MG63 (cell line): ENCODE measurements around the gene ATR. TPM values are rescaled to one million over a fixed set of nuclear protein-coding genes. Genes with fewer than 3 reads are reported as not detected.
"Not testable (repeated sequence)": the region's sequence is repeated elsewhere in the genome, so short reads cannot be mapped to it uniquely, and the experiment has no call there.

Source experiments
- DNase-seq: peaks from one replicate; pipeline ENCODE4 v3.0.0-alpha.2; 2020
- H3K27me3 ChIP-seq: fragments of 250-450 bp; sonication (Bioruptor Pico); 2 replicates; pipeline ENCODE4 v1.5.1; 2020; ENCODE audit warnings: mild to moderate bottlenecking, moderate library complexity
- H3K36me3 ChIP-seq: fragments of 250-450 bp; sonication (Bioruptor Pico); 2 replicates; pipeline ENCODE4 v1.5.1; 2020; ENCODE audit warnings: mild to moderate bottlenecking, moderate library complexity
- H3K4me3 ChIP-seq: fragments of 250-450 bp; sonication (Bioruptor Pico); 2 replicates; pipeline ENCODE4 v1.5.1; 2020; ENCODE audit warnings: mild to moderate bottlenecking, moderate library complexity
- H3K9me3 ChIP-seq: fragments of 250-450 bp; sonication (Bioruptor Pico); 2 replicates; pipeline ENCODE4 v1.5.1; 2020; ENCODE audit warnings: mild to moderate bottlenecking, moderate library complexity
- total RNA-seq: library from RNA; depleted of rRNA; stranded (reverse); fragments of >200 nt; shearing (Covaris generic); gene quantifications from 2 replicates; pipeline ENCODE4 v1.2.3, GENCODE V29; 2014; ENCODE audit warnings: low replicate concordance

Gene ATR
- total RNA-seq, 1 experiment from 2014 or later = 11.1 TPM

DNA sequence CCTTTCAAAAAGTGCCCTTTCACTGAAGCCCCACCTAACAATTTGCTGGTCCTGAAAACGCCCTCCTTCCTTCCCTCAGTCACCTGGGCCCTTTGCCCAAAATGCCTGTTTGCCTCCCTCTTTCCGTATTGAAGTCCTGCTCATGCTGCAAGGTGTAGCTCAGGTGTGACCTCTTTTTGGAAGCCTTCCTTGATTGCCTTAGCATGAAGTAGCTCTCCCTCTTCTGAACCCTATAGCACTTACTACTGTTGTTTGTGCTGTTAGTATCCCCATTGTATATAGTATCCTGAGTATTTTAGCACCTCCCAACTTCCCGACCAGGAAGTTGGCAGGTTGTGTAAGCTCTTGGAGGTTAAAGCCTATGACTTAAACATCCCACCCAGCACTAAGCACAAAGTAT lies 19.4 kb upstream of the ATR start:
- DNase-seq = no peak
- no peaks in the 10 kb centered on the region for H3K36me3 ChIP-seq
- H3K27me3 ChIP-seq = no peaks in the 10 kb centered on the region
- H3K9me3 ChIP-seq = no peaks in the 10 kb centered on the region
- H3K4me3 ChIP-seq = no peak overlapping the region

DNA sequence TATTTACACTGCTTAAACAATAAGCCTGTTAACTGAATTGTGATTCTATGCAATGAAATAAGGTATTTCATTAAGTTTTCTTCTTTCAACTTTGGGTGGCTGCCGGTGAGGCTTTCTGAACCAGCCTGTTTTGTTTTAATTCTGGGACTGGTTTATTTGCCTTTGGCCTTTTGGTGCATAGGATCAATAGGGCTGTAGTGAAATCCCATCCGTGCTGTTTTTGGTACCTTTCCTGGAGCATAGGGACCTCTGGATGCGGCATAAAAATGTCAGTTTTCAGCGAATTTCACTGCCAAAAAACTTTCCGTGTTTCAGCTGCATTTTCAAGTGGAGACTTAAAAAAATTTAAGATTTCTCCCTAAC lies 18.2 kb upstream of the ATR start:
- Histone ChIP-seq H3K9me3 (no peaks in the 10 kb centered on the region), H3K27me3 (no peaks in the 10 kb centered on the region), H3K4me3 (peak overlapping the region; percentile 60), H3K36me3 (no peaks in the 10 kb centered on the region)
- DNase-seq = no peak

DNA sequence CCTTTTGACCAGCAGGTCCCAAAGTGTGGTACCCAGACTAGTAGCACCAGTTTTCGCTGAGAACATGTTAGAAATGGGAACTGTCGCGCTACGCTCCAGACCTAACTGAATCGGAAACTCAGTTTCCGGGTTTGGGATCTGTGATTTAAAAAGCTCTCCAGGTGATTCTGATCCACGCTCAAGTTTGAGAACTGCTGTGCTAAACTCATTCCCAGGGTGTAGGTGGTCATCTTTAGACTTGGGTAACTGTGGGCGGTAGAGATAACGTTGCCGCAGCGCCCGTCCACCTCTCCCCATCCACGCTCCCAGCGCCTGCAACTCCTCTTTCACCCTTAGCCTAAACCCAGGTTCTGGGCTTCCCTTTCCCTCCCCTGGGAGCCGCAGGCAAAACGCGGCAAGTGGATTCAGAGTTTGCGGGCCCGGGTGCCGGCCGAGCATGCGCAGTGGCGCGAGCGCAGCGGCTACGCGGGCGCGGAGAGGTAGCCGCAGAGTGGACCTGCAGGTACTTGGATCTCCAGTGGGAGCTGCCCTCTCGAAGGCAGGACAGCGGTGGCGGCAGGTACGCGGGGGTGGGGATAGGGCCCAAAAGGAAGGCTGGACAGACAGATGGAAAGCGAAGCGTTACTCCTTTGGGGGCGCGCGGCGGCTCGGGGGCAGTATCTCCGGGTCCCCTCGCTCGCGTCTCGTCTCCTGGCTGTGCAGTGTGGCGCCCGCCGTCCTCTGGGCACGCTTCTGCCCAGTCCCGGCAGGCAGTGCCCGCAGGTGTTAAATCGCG lies 17.6 kb upstream of the ATR start, which contains the start of gene PLS1:
Gene PLS1, plus strand, starts transcription at position 443 of the 775 bp plus-strand sequence. CDS start 67,845 bp downstream, outside the sequence.
- Histone ChIP-seq H3K9me3 (no peaks in the 10 kb centered on the region), H3K27me3 (no peaks in the 10 kb centered on the region), H3K36me3 (no peaks in the 10 kb centered on the region), H3K4me3 (peak within 1 kb of the TSS; percentile 60)
- DNase-seq = peak; percentile 79

DNA sequence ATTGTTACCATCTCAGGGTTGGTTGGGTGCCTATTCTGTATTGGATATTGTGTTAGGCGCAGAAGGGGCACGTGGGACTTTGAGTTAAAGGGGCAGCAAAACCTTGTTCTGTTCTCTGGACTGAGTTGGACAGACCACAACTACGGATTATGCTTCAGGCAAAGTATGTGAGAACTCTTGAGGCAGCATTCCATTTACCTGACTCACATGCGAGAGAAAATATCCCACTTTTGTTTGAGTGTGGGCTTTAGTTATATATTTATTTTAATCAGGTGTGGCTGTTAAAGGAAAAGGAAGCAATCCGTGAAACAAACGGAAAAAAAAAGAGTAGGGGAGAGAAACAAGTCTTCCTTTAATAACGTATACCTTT lies 17.0 kb upstream of the ATR start:
- H3K36me3 ChIP-seq = no peaks in the 10 kb centered on the region
- no peaks in the 10 kb centered on the region for H3K9me3 ChIP-seq
- no peaks in the 10 kb centered on the region for H3K27me3 ChIP-seq
- H3K4me3 ChIP-seq = peak overlapping the region; percentile 60
- DNase-seq = peak; percentile 13

DNA sequence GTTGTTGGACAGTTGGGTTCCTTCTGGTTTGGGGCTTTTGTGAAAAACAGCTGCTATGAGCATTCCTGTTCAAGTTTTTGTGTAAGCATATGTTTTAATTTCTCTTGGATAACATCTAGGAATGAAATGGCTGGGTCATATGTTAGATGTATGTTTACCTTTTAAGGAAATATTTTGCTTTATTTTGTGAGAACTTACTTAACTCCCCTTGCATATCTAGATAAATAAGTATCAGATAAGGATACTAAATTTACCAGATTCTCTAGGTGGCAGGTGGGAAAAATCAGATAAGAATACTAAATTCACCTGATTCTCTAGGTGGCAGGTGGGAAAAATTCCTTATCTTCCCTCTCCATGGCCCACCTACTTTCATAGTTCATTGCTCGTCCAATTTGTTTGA lies 16.6 kb upstream of the ATR start:
- H3K9me3 ChIP-seq = no peaks in the 10 kb centered on the region
- no peaks in the 10 kb centered on the region for H3K36me3 ChIP-seq
- H3K4me3 ChIP-seq = peak overlapping the region; percentile 60
- H3K27me3 ChIP-seq = no peaks in the 10 kb centered on the region
- DNase-seq = no peak

DNA sequence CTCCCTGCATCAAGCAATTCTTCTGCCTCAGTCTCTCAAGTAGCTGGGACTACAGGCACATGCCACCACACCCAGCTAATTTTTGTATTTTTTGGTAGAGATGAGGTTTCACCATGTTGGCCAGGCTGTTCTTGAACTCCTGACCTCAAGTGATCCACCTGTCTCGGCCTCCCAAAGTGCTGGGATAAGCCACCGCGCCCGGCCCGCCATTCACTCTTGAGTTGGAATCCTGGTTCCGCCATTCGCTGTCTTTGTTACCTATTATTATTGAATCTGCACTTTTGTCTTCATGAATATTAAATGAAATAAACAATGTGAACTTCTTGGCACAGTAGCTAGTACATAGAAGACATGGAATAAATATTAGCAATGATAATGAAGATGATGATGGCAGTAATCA lies 13.7 kb upstream of the ATR start:
- not testable (repeated sequence) for DNase-seq, H3K9me3 ChIP-seq, H3K27me3 ChIP-seq, H3K4me3 ChIP-seq, H3K36me3 ChIP-seq

DNA sequence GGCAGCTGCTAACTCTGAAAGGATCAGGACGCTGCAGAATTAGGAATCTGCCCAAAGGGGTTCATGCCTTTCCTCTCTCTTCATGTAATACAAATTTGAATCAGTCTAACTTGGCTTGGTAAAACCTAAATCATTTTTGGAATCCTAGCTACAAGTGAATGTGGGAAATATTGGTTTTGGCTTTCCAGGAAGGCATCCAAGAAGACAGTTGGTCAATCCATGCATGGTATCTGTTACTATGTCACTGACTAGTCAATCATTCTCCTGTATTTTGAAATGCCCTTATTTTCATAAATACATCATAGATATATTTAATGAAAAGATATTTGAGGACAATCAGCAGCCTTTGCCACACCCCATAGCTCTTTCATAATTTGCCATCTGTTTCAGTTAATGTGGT lies 10.2 kb upstream of the ATR start:
- no peaks in the 10 kb centered on the region for H3K36me3 ChIP-seq
- no peaks in the 10 kb centered on the region for H3K9me3 ChIP-seq
- DNase-seq = no peak
- H3K4me3 ChIP-seq = no peak overlapping the region
- H3K27me3 ChIP-seq = peaks cover 8% of the 10 kb centered on the region; the same call in 1 of the 2 replicates

DNA sequence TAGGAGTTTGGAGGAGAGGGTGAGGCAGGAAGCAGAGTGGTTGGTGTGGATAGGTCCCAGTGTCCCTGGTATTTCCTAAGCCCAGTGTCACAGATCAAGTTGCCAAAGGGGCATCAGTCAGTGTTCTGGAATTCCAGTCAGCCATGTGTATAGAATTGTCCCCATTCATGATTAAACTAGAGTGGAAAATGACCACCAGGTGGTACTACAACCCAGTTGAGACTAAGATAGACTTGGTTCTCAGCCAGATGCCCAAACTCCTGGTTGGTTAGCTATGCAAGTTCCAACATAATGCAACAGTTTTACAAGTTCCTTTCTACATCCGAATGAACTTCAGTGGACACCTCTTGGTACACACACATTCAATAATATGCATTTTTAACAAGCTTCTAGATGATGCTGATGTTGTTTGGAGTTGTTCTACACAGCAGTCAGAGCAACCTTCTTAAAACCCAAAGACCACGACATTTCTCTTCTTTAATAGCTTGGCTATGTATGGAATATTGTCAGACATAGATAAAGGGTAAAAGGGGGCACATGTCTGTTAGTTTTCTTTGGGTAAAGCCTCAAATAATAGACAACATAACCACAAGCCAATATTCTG lies 8.4 kb upstream of the ATR start:
- DNase-seq = peak; percentile 42
- H3K27me3 ChIP-seq = peaks cover 10% of the 10 kb centered on the region; the same call in 1 of the 2 replicates
- no peaks in the 10 kb centered on the region for H3K36me3 ChIP-seq
- H3K4me3 ChIP-seq = no peak overlapping the region
- H3K9me3 ChIP-seq = no peaks in the 10 kb centered on the region

DNA sequence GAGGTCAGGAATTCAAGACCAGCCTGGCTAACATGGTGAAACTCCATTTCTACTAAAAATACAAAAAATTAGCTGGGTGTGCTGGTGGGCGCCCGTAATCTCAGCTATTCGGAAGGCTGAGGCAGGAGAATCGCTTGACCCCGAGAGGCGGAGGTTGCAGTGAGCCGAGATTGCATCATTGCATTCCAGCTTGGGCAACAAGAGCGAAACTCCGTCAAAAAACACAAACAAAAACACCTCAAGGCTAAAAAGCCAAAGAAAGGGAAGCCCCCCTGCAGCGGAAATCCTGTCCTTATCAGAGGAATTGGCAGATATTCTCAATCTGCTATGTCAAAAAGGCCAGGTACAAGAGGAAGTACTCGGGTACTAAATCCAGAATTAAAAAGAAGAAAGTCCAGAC lies 2.5 kb upstream of the ATR start:
- H3K9me3 ChIP-seq, H3K36me3 ChIP-seq, H3K4me3 ChIP-seq, H3K27me3 ChIP-seq, DNase-seq: not testable (repeated sequence)

DNA sequence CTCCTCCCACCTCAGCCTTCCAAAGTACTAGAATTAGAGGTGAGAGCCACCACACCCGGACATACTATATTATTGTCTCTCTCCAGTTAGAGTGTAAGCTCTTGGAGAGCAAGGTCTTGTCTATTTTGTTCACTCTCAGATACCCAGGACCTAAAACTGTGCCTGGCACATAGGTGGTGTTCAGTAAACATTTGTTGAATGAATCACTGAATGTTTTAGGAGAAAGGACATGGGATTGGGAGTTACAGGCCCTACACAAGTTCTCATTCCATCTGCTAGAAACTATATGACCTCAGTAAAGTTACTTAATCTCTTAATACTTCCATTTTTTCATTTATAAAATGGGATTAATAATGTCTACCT lies 1.5 kb upstream of the ATR start:
- Histone ChIP-seq H3K36me3 (peaks cover 9% of the 10 kb centered on the region; the same call in 1 of the 2 replicates), H3K27me3 (peaks cover 2% of the 10 kb centered on the region; the same call in 1 of the 2 replicates), H3K9me3 (no peaks in the 10 kb centered on the region), H3K4me3 (no peak overlapping the region)
- DNase-seq = no peak

DNA sequence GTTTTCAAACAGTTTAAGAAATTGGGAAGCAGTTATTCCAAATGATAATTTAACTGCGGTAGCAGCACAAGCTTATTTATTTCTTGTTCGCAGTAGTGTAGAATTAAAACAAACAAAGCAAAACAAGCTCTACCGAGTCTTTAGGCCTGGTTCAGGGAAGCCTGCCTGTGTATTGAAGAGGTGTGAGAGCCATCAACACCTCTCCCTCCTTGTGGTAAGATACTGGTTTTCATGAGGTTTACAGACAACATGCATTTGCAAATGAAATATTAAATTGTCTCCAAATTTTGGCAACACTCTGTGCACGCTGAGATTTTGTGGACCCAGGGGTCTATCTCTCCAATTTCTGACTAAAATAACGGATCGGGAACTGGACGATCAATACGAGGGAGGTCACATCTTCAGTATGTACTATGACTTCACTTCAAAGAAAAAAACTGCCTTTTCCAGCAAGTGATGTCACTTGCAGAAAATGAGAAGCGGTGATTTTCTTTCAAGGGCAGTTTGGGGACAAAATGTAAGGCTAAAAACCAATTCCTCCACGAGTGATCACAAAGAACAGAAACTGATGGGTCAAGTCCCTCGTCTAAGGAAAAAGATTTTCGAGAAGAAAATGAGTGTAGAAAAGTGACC lies 721 bp downstream of the ATR start:
- Histone ChIP-seq H3K36me3 (peaks cover 9% of the 10 kb centered on the region; the same call in 1 of the 2 replicates), H3K27me3 (no peaks in the 10 kb centered on the region; the same call in 1 of the 2 replicates), H3K9me3 (no peaks in the 10 kb centered on the region), H3K4me3 (peak overlapping the region; percentile 83)
- DNase-seq = no peak

DNA sequence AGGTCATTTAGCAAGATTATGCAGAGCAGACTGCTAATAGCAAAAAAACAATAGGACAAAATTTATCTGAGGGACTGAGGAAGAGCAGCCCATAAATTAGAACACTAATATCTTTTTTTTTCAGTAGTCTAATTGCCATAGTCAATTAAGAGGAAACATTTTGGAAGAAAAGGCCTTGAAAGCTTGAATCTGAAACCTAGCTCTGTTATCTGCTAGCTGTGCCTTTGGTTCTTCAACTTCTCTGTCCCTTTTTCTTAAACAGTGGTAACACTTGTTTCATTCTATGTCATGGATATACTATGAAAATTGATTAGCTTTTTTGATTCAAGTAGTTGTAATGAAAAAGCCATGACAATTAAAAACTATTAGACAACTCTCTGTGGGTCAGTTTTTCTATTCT lies 1.7 kb downstream of the ATR start:
- DNase-seq = no peak
- Histone ChIP-seq H3K27me3 (no peaks in the 10 kb centered on the region; the same call in 1 of the 2 replicates), H3K4me3 (peak overlapping the region; percentile 83), H3K9me3 (no peaks in the 10 kb centered on the region), H3K36me3 (peaks cover 11% of the 10 kb centered on the region)

DNA sequence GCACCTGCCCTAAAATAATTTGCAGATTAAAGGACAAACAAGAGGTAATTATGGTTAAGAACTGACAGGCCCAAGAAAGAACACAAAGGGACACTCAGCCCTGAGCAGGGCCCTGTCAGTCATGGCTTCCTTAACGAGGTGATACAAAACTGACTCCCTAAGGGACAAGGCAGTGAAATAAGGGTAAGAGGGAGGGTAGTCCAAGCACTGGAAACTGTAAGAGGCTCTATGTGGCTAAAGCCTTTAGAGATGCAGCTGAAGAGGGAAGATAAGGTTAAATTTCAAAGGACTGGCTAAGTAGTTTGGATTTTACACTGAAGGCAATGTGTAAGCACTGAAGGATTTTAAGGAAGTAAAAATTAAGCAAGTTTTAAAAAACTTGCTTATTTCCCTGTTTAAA lies 3.9 kb downstream of the ATR start:
- no peaks in the 10 kb centered on the region for H3K9me3 ChIP-seq
- no peak for DNase-seq
- H3K36me3 ChIP-seq = peaks cover 31% of the 10 kb centered on the region
- H3K4me3 ChIP-seq = no peak overlapping the region
- no peaks in the 10 kb centered on the region for H3K27me3 ChIP-seq

DNA sequence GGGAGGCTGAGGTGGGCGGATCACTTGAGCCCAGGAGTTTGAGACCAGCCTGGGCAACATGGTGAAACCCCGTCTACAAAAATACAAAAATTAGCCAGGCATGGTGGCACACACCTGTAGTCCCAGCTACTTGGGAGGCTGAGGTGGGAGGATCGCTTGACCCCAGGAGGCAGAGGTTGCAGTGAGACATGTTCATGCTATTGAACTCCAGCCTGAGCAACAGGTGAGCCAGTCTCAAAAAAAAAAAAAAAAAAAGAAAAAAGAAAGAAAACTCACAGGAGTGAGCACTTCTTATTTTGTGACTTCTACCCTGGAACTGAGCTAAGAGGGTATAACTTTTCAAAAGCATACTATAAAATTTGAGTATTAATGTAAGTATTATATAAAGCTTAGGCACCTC lies 4.3 kb downstream of the ATR start:
- DNase-seq, H3K9me3 ChIP-seq, H3K4me3 ChIP-seq, H3K27me3 ChIP-seq: not testable (repeated sequence)
- peaks cover 31% of the 10 kb centered on the region for H3K36me3 ChIP-seq

DNA sequence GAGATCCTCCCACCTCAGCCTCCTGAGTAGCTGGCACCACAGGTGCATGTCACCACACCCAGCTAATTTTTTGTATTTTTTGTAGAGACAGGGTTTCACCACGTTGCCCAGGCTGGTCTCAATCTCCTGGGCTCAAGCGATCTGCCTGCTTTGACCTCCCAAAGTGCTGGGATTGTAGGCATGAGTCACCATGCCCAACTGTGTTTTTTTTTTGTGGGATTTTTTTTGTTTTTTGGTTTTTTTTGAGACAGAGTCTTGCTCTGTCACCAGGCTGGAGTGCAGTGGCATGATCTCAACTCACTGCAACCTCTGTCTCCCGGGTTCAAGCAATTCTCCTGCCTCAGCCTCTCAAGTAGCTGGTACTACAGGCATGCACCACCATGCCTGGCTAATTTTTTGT lies 9.1 kb downstream of the ATR start:
- not testable (repeated sequence) for DNase-seq

DNA sequence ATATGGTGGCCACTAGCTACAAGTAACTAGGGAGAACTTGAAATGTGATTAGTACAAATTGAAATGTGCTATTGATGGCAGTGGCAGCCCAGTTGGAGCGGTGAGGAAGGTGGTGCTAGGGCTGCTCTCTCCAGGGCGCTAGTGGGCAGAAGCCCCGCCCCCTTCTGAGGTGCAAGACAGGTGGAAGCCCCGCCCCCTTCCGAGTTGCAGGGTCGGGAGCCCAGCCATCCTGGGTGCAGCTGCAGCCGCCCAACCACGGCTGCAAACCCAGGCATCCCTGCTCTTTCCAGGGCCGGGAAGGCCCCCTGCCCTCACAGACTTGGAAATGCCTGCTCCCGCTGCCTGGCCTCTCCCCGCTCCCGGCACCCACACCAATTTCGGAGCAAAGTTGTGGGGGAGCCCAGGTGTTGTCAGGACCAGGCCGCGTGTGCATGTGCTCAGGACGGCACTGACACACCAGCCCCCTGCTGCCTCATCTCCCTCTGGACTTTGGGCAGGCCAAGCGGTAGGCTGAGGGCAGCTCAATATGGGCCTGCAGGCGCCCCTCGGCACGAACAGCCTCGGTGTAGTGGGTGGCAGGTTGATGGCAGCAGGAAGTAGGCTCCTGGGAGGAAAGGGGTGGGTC lies 10.0 kb downstream of the ATR start:
- Histone ChIP-seq H3K9me3 (no peaks in the 10 kb centered on the region), H3K27me3 (no peaks in the 10 kb centered on the region), H3K4me3 (no peak overlapping the region), H3K36me3 (peaks cover 48% of the 10 kb centered on the region)
- DNase-seq = no peak

More for the DNA sequence above, 9.1 kb downstream of the ATR start:
- not testable (repeated sequence) for H3K27me3 ChIP-seq, H3K9me3 ChIP-seq, H3K4me3 ChIP-seq
- H3K36me3 ChIP-seq = peaks cover 39% of the 10 kb centered on the region

DNA sequence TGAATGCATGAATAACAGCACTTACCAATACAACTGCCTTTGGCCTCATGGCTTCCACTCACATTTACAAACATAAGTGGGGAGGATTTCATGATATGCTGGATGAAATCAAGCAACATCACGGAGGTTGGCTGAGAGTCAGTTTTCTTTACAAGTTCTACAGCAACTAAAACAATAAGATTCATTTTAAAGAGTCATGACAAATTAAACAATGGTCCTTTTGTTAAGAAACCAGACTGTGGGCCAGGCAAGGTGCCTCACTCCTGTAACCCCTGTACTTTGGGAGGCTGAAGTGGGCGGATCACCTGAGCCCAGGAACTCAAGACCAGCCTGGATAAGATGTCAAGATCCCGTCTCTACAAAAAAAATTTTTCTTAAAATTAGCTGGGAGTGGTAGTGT lies 12.4 kb downstream of the ATR start:
- H3K4me3 ChIP-seq = no peak overlapping the region
- no peaks in the 10 kb centered on the region for H3K27me3 ChIP-seq
- H3K9me3 ChIP-seq = no peaks in the 10 kb centered on the region
- no peak for DNase-seq
- H3K36me3 ChIP-seq = peaks cover 42% of the 10 kb centered on the region
